GM08714 (cell line): ENCODE measurements around the gene HEBP1.
"Not testable (repeated sequence)": the region's sequence is repeated elsewhere in the genome, so short reads cannot be mapped to it uniquely, and the experiment has no call there.

Experiments
- H3K4me3 ChIP-seq: fragments of 200-500 bp; sonication (Bioruptor generic); 2 replicates; pipeline ENCODE4 v1.5.1; 2014; ENCODE audit warnings: mild to moderate bottlenecking, low read length, inconsistent platforms
- ZNF274 ChIP-seq: IDR thresholded peaks from 2 replicates; pipeline ENCODE4 v1.6.1; 2012; ENCODE audit warnings: mild to moderate bottlenecking, low read depth, low read length

HEBP1 gene, protein sequence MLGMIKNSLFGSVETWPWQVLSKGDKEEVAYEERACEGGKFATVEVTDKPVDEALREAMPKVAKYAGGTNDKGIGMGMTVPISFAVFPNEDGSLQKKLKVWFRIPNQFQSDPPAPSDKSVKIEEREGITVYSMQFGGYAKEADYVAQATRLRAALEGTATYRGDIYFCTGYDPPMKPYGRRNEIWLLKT

DNA sequence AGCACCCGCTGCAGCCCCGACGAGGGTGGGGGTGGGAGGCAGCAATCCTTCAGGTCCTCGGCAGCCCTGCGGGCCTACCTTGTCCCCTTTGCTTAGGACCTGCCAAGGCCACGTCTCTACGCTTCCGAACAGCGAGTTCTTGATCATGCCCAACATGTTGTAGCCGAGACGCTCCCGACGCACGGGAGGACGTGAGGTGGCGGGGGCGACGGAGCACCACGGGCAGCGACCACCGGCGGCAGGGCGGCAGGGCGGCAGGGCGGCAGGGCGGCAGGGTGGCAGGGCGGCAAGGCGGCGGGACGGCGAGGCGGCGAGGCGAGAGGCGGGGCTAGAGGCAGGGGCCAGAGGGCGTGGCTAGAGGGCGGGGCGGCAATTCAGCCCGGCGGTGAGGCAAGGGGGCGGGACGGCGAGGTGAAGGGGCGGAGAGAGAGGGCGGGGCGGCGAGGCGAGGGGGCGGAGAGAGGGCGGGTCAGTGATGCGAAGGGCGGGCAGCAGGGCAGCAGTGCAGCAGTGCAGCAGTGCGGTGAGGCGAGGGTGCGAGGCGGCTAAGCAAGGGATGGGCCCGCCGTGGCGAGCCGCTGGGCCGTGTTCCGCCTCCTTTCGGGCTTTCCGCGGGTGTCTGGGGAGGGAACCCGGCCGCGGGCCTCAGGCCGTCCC is at the start of gene HEBP1:
TSS of gene HEBP1 (minus strand) at position 307 of the 657 bp plus-strand sequence. CDS start at position 156, 151 bp downstream.
- H3K4me3 ChIP-seq, result peak within 1 kb of the TSS; percentile 52
- TF ChIP-seq ZNF274, result no peak

DNA sequence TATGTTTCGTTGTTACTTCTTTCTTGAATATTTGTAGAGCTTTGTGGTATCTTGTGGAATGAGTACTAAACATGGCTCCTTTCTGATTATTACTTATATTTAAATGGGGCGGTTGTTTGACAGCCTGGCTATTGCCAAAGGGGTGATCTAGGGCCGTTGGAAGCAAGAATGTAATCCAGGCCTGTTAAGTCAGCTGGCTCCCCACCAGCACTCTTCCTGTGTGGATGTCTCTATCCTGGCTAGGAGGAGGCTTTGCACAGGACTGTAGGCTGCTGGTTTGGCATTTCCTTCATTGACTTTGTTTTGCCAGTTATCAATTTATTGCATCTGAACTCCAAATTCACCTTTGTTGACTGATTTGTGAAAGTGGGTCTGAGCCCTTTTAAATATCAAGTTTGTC is 49.8 kb upstream of the HEBP1 start:
- H3K4me3 ChIP-seq, result no peak overlapping the region

DNA sequence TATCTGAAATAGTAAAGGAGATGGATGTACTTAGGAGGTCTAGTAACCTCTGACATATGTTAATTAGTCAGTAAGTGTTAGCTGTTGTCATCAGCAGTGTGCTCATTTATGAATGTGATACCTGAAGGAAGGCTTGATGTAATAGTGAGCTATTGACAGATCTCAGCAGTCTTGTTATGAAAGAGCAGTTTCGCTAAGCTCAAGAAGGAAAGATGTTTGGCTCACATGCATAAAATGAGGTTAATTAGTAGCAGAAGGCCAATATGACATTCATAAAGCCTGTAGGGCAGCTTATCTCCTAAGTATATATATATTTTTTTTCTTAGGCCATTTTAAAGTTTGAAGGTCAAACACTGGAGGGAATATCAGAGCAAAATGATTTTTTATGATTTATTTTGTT is 46.9 kb upstream of the HEBP1 start:
- no peak overlapping the region for H3K4me3 ChIP-seq
- TF ChIP-seq ZNF274, result no peak

More for the DNA sequence above, 49.8 kb upstream of the HEBP1 start:
- no peak for TF ChIP-seq ZNF274

DNA sequence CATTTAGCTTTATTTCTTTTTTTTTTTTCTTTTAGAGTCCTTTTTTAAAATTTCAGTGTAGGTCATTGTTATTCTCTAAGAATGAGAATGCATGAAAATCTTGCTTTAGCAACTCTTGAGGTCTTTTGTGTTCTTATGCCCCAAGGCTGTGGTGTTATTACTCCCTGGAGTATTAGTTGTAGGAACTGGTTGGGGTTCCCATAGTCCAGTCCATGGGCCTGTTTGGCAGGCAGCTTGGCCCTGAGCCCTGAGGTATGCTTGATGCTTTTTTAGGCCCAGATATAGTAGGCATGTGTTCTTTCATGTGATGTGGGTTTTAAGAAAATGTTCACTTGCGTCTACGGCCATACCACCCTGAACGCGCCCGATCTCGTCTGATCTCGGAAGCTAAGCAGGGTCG is 45.8 kb upstream of the HEBP1 start:
- TF ChIP-seq ZNF274, result no peak
- no peak overlapping the region for H3K4me3 ChIP-seq

DNA sequence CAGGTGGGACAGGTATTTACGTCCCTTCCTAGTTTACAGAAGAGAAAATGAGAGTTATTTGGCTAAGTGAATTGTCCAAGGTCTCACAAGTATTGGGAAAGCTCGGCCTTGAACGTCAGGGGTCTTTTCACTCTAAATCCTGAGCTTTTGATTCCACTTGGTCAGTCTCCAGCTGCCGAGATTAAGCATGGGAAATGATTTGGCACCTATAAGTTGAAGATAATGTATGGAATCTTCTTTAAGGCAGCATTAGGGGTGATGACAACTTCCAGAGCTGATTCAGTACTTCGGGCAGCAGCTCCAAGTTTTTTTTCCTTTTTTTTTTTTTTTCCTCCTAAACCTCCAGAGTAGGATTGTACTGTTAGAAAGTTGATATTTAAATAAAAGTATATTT is 44.8 kb upstream of the HEBP1 start:
- H3K4me3 ChIP-seq, result peak overlapping the region; percentile 80
- no peak for TF ChIP-seq ZNF274

DNA sequence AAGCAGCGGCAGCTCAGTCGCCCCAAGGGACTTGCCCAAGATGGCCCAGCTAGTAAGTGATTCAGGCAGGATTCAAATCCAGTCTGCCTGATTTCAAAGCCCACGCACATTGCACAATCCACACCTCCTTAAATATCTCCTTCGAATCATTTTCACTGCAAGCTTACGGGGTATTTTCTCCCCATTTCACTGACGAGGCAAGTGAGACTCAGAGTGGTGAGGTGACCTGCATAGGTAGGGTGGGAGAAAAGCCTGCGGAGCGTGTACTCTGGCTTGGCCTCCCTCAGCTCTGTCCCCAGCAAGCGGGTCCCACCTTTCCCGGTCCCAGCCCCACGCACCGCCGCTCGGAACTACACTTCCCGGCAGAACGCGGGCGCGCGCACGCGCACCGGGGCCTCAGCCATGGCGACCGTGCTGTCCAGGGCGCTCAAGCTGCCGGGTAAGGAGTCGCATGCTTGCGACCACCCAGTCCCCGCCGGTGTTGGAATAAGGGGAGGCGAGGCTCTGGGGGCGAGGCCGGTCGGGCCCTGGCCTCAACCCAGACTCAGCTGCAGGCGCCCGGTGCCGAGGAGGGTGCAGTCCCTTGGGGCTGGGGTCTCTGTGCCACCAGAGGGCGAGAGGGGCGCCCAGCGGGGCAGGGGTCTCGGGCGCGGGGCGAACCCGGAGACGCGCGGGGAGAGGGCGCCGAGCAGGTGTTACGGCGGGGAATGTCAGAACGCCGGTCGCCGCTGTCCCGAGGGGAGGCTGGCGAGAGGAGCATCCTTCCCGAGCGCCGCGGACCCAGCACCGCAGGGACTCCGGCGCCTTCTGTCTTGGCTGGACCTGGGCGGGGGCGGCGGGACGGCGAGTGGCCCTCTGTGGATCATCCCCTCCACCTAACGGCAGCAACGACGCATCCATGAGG is 44.2 kb upstream of the HEBP1 start, which contains the start of gene FAM234B:
TSS of gene FAM234B (plus strand) at position 380 of the 904 bp plus-strand sequence. CDS start at position 403, 23 bp downstream.
- TF ChIP-seq ZNF274, result no peak
- peak within 1 kb of the TSS; percentile 80 for H3K4me3 ChIP-seq

DNA sequence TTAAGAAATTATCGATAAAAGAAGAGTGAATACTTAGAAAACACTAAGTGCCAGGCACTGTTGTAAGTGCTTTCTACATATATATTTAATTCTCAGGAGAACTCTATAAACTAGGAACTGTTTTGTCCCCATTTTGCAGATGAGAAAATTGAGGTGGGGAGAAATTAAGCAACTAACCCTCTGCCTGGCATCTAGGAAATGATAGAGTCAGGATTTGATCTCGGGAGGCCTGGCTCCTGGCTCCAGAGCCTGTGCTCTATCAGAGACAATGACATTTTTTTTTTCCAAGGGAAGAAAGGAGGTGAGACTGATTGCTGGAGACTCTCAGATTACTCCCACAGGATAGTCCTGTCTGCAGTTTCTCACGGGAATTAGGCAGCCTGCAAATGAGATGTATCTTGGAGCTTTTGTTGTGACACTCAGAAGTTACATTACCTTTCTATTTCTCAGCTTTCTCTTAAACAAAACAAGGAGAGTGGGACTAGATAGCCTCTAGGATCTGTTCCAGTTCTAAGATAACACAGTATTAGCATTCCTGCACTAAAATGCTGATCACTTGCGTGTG is 42.7 kb upstream of the HEBP1 start:
- no peak overlapping the region for H3K4me3 ChIP-seq
- TF ChIP-seq ZNF274, result no peak

DNA sequence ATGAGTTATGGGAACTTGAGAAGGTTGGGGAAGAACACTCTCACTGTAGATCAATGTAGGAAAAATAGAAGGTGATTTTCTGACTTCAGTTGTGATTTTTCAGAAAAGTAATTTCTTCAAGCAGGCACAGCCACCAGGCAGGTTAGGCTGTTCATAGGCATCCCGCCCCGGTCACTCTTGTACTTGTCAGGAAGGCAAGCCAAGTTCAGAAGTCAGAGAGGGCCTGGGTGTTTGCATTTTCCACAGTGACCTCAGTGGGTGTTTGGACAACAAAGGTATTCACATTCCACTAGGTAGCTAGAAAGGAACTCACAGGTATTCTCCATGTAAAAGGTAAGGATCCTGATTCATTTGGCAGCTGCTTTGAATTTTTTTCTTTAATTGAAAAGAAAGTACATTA is 41.2 kb upstream of the HEBP1 start:
- no peak overlapping the region for H3K4me3 ChIP-seq
- no peak for TF ChIP-seq ZNF274

DNA sequence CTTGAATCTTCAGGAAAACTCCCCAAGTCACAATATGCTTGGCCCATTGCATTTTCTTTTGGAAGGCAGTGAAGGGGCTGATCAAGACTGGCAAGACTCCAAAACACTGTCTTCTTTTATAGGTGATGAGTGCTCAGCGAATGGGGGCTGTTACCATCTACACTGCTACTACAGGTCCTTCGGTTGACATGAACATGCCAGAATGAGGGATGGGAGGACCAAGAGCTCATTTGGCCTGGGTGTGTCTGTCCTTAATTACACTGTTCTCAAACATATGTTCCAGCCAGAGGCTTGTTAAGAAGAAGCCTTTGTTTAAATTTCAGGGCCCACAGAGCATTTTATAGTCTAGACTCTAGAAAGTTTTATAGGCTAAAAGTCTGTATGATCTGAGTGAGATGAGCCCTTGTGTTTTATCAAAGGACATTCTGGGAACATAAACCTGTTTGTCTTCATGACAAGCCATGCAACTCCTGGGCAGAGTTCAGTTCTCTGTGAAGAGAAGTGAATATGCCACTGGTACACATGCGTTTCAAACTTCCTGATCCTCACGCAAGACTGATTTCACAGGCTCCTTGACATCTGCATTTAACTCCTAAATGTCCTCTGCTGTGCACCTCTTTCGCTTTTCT is 39.4 kb upstream of the HEBP1 start:
- H3K4me3 ChIP-seq, result no peak overlapping the region
- TF ChIP-seq ZNF274, result no peak

DNA sequence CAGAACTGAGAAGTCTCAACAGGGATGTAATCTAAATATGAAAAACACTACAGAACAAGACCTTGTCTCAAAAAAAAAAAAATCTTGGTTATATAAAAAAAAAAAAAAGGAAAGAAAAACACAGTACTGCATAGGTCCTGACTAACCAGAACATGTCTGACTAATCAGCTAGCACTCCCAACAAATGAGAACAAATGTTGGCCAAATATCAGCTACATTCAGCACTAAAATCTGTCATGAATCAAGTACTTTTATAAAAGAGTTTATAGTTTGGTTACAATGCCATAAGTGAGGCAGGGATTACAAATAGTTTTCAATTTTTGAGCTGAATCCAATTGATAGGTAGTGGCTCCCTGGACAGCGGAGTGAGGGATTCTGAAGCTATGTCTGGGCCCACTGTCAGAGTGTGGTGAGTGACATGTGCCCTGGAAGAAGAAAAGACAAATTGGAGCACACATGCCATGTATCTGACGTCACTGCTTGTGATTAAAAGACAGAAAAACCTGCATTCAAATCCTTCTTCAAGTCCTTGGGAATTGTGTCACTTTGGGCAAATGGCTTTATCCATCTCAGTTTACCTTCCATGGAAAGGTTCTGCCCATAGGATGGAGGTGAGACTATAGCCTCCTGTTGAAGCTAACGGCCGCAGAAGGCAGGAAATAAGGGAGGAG is 38.6 kb upstream of the HEBP1 start:
- H3K4me3 ChIP-seq, result no peak overlapping the region
- no peak for TF ChIP-seq ZNF274

DNA sequence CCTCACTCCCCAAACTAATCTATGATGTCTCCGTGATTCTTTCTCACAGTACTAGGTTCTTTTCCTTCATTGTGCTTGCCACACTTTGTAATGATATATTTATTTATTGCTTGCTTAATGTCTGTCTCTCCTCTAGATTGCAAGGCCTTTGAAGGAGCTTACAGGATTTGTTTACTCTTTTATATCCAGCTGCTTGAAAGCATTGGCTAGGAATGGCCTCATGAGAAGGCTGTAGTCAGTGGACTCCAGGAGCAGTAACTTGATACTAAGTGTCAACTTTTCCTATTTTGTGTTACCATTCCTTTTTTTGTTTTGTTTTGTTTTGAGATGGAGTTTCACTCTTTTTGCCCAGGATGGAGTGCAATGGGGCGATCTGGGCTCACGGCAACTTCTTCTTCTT is 36.8 kb upstream of the HEBP1 start:
- no peak for TF ChIP-seq ZNF274
- no peak overlapping the region for H3K4me3 ChIP-seq

DNA sequence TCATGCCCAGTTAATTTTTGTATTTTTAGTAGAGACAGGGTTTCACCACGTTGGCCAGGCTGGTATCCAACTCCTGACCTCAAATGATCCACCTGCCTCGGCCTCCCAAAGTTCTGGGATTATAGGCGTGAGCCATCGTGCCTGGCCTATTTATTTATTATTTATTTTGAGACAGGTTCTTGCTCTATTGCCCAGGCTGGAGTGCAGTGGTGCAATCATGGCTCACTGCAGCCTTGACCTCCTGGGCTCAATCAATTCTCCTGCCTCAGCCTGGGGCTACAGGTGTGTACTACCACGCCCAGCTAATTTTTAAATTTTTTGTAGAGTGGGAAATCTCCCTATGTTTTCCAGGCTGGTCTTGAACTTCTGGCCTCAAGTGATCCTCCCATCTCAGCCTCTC is 35.3 kb upstream of the HEBP1 start:
- not testable (repeated sequence) for H3K4me3 ChIP-seq

DNA sequence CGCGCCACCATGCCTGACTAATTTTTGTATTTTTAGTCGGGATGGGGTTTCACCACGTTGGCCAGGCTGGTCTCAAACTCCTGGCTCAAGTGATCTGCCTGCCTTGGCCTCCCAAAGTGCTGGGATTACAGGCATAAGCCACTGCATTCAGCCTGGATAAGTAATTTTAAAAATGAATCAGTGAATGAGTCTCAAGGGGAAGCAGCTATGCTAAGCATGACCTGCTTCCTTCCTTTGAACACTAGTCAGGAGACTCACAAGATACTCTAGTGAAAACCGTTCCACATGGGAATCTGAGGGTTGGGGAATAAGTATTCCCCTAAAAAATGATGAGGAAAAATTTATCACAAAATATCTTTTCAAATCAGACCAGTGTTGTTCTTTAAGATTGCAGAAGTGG is 33.4 kb upstream of the HEBP1 start:
- H3K4me3 ChIP-seq, result no peak overlapping the region
- no peak for TF ChIP-seq ZNF274
